ENCODE measurements around the gene EIF2A. TPM values are rescaled to one million over a fixed set of nuclear protein-coding genes. Genes with fewer than 3 reads are reported as not detected.

Gene EIF2A
- total RNA-seq, 2 donors from 2014 or later: 71.9 to 141 TPM

GRCh38 chr3:150508401-150508800, 38.2 kb upstream of the EIF2A start:
- Histone ChIP-seq H3K4me3 (no peak overlapping the region), H3K36me3 (no peaks in the 10 kb centered on the region), H3K4me1 (replicated peaks) (no peaks in the 10 kb centered on the region), H3K9me3 (no peaks in the 10 kb centered on the region), H3K27me3 (replicated peaks; ENCODE audit: insufficient read depth) (no peaks in the 10 kb centered on the region), H3K27ac (no peak overlapping the region)
- TF ChIP-seq POLR2A (IDR thresholded peaks at IDR 0.05) (no peak), POLR2AphosphoS5 (IDR thresholded peaks at IDR 0.05) (no peak)
- TF ChIP-seq, protein P1, sequence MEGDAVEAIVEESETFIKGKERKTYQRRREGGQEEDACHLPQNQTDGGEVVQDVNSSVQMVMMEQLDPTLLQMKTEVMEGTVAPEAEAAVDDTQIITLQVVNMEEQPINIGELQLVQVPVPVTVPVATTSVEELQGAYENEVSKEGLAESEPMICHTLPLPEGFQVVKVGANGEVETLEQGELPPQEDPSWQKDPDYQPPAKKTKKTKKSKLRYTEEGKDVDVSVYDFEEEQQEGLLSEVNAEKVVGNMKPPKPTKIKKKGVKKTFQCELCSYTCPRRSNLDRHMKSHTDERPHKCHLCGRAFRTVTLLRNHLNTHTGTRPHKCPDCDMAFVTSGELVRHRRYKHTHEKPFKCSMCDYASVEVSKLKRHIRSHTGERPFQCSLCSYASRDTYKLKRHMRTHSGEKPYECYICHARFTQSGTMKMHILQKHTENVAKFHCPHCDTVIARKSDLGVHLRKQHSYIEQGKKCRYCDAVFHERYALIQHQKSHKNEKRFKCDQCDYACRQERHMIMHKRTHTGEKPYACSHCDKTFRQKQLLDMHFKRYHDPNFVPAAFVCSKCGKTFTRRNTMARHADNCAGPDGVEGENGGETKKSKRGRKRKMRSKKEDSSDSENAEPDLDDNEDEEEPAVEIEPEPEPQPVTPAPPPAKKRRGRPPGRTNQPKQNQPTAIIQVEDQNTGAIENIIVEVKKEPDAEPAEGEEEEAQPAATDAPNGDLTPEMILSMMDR (IDR thresholded peaks at IDR 0.05): no peak
- DNase-seq (ENCODE audit: low spot score): no peak
- intact Hi-C loops (cut with DNase I): no loop called here

DNA sequence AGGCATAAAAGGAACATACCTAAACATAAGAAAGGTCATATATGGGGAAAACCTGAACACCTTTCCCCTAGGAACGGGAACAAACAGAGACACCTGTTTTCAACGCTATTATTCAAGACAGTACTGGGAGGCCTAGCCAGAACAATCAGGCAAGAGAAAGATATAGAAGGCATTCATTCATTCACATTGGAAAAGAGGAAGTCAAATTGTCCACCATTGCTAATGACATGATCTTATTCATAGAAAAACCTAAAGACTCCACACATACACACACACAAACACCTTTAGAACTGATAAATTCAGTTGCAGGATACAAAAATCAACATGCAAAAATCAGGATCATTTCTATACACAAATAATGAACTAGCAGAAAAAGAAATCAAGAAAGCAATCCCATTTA, 36.8 kb upstream of the EIF2A start:
- H3K9me3 ChIP-seq: no peaks in the 10 kb centered on the region
- H3K4me3 ChIP-seq: no peak overlapping the region
- WGBS: 88% methylated on average over 2 of the region's 2 CpGs
- no peaks in the 10 kb centered on the region for H3K27me3 ChIP-seq (replicated peaks; ENCODE audit: insufficient read depth)
- DNase-seq (ENCODE audit: low spot score): no peak
- H3K27ac ChIP-seq: no peak overlapping the region
- no peaks in the 10 kb centered on the region for H3K36me3 ChIP-seq
- intact Hi-C loops (cut with DNase I): no loop called here
- H3K4me1 ChIP-seq (replicated peaks): no peaks in the 10 kb centered on the region
- TF ChIP-seq, protein P1 (IDR thresholded peaks at IDR 0.05): no peak
- TF ChIP-seq POLR2AphosphoS5 (IDR thresholded peaks at IDR 0.05) (no peak), POLR2A (IDR thresholded peaks at IDR 0.05) (no peak)

- TF ChIP-seq POLR2AphosphoS5 (IDR thresholded peaks at IDR 0.05): no peak
- TF ChIP-seq, protein P1 (IDR thresholded peaks at IDR 0.05): no peak
- Histone ChIP-seq H3K9me3 (no peaks in the 10 kb centered on the region), H3K27me3 (replicated peaks; ENCODE audit: insufficient read depth) (no peaks in the 10 kb centered on the region), H3K27ac (no peak overlapping the region), H3K36me3 (no peaks in the 10 kb centered on the region), H3K4me1 (replicated peaks) (no peaks in the 10 kb centered on the region), H3K4me3 (no peak overlapping the region)
- intact Hi-C loops (cut with DNase I): no loop called here
- 75% methylated on average over 4 of the region's 4 CpGs for WGBS
- DNase-seq (ENCODE audit: low spot score): no peak
Measured at GRCh38 chr3:150511122-150511821, 35.3 kb upstream of the EIF2A start.

DNA sequence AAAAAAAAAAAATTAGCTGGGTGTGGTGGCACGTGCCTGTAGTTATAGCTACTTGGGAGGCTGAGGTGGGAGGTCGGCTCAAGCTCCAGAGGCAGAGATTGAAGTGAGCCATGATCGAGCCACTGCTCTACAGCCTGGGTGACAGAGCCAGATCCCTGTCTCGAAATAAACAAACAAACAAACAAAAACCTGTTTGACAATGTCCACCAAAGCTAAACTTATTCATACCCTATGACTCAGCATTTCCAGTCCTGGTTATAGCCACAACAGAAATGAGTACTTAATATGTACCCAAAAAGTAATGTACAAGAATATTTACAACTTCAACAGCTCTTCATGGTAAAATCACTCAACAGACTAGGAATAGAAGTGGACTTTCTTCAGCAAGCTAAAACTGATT, 31.4 kb upstream of the EIF2A start:
- H3K36me3 ChIP-seq: no peaks in the 10 kb centered on the region
- no peaks in the 10 kb centered on the region for H3K27me3 ChIP-seq (replicated peaks; ENCODE audit: insufficient read depth)
- TF ChIP-seq POLR2A (IDR thresholded peaks at IDR 0.05) (no peak), POLR2AphosphoS5 (IDR thresholded peaks at IDR 0.05) (no peak)
- TF ChIP-seq, protein P1 (IDR thresholded peaks at IDR 0.05): no peak
- no peaks in the 10 kb centered on the region for H3K9me3 ChIP-seq
- H3K4me1 ChIP-seq (replicated peaks): no peaks in the 10 kb centered on the region
- no peak overlapping the region for H3K4me3 ChIP-seq
- intact Hi-C loops (cut with DNase I): no loop called here
- 97% methylated on average over 4 of the region's 4 CpGs for WGBS
- no peak for DNase-seq (ENCODE audit: low spot score)
- no peak overlapping the region for H3K27ac ChIP-seq

GRCh38 chr3:150519026-150519425, 27.6 kb upstream of the EIF2A start:
- H3K4me1 ChIP-seq (replicated peaks): no peaks in the 10 kb centered on the region
- H3K27me3 ChIP-seq (replicated peaks; ENCODE audit: insufficient read depth): no peaks in the 10 kb centered on the region
- intact Hi-C loops (cut with DNase I): no loop called here
- H3K4me3 ChIP-seq: no peak overlapping the region
- no peak overlapping the region for H3K27ac ChIP-seq
- no peaks in the 10 kb centered on the region for H3K9me3 ChIP-seq
- TF ChIP-seq POLR2A (IDR thresholded peaks at IDR 0.05): no peak
- 78% methylated on average over 3 of the region's 3 CpGs for WGBS
- H3K36me3 ChIP-seq: no peaks in the 10 kb centered on the region
- no peak for DNase-seq (ENCODE audit: low spot score)
